Endothelial cell of umbilical vein (primary cell): Measurements from ENCODE around the gene FAM3D. TPM values are rescaled to one million over a fixed set of nuclear protein-coding genes. Genes with fewer than 3 reads are reported as not detected.

Experiments
- BruUV-seq: library from RNA; stranded (reverse); fragments of 400-500 nt; replicated peaks from 2 replicates; lab custom pipeline; 2021; lab: Mats Ljungman, UMichigan
- CTCF ChIA-PET: fragments of 300-600, 350-600 bp; sonication (Branson Sonifier 250); formaldehyde crosslinking; loops from one replicate; lab custom pipeline; 2021; ENCODE audit warnings: antibody characterized with exemption, inconsistent platforms; lab: Charles Lee
- POLR2A ChIA-PET: fragments of 300-600, 350-600 bp; sonication (Branson Sonifier 250); formaldehyde crosslinking; loops from one replicate; lab custom pipeline; 2021; ENCODE audit warnings: antibody characterized with exemption, inconsistent platforms; lab: Charles Lee
- DNase-seq: peaks from one replicate; pipeline ENCODE4 v3.0.0-alpha.2; 2011; ENCODE audit warnings: low read depth, low spot score
- FAIRE-seq: peaks from 2 replicates; lab custom pipeline; 2011; peaks lifted over from hg19 to GRCh38; lab: Jason Lieb, UNC
- H2AFZ ChIP-seq: 2 replicates; pipeline ENCODE4 v1.6.0; 2012; ENCODE audit warnings: low read depth, low read length, control low read depth, inconsistent platforms
- H3K27ac ChIP-seq: 2 replicates; pipeline ENCODE4 v1.5.1; 2011; ENCODE audit warnings: low read depth, mild to moderate bottlenecking, control low read depth, low read length, moderate library complexity; ENCODE audit not compliant: insufficient read depth
- H3K27me3 ChIP-seq, 2 experiments: 2 replicates each; pipeline versions ENCODE4 v1.6.0 to v1.6.1; 2011; ENCODE audit warnings: low read length in 2 of 2, mixed read lengths in 1 of 2; ENCODE audit not compliant: control insufficient read depth in 2 of 2, insufficient read depth in 2 of 2
- H3K36me3 ChIP-seq, 2 experiments: 2 replicates in 1 of 2; 3 replicates in 1 of 2; pipeline ENCODE4 v1.5.1; 2011; ENCODE audit warnings: low read length in 2 of 2, mild to moderate bottlenecking in 1 of 2, moderate library complexity in 1 of 2; ENCODE audit not compliant: control insufficient read depth in 2 of 2, insufficient read depth in 2 of 2; ENCODE audit errors: extremely low read depth in 1 of 2
- H3K4me1 ChIP-seq: 3 replicates; pipeline ENCODE4 v1.5.1; 2011; ENCODE audit warnings: mild to moderate bottlenecking, low read length; ENCODE audit not compliant: control insufficient read depth, insufficient read depth; ENCODE audit errors: extremely low read depth
- H3K4me2 ChIP-seq: 2 replicates; pipeline ENCODE4 v1.6.1; 2011; ENCODE audit warnings: low read length, control low read depth, mixed read lengths; ENCODE audit not compliant: insufficient read depth
- H3K4me3 ChIP-seq, 3 experiments: fragments of 200-600 bp in 1 of 3; sonication (generic), shearing (Covaris generic) in 1 of 3; replicated peaks in 1 of 3; 2 replicates each; pipeline ENCODE4 v1.5.1; 2011 to 2016; ENCODE audit warnings: control low read depth in 3 of 3, low read length in 3 of 3, mild to moderate bottlenecking in 2 of 3, inconsistent platforms in 1 of 3, low read depth in 1 of 3, moderate library complexity in 1 of 3; ENCODE audit not compliant: insufficient read depth in 1 of 3
- H3K79me2 ChIP-seq: 2 replicates; pipeline ENCODE4 v1.6.0; 2012; ENCODE audit warnings: low read length, inconsistent platforms; ENCODE audit not compliant: control insufficient read depth, insufficient read depth
- H3K9ac ChIP-seq: replicated peaks from 2 replicates; pipeline ENCODE3; 2011; ENCODE audit warnings: low read length, control low read depth; ENCODE audit not compliant: insufficient read depth; ENCODE audit errors: extremely low read depth
- H3K9me1 ChIP-seq: replicated peaks from 3 replicates; pipeline ENCODE4 v1.6.0; 2011; ENCODE audit warnings: mild to moderate bottlenecking, low read length; ENCODE audit not compliant: control insufficient read depth, insufficient read depth; ENCODE audit errors: extremely low read depth
- H3K9me3 ChIP-seq: replicated peaks from 2 replicates; pipeline ENCODE4 v1.5.1; 2012; ENCODE audit warnings: low read length, inconsistent platforms; ENCODE audit not compliant: control insufficient read depth, insufficient read depth
- H4K20me1 ChIP-seq: replicated peaks from 2 replicates; pipeline ENCODE3; 2011; ENCODE audit warnings: mild to moderate bottlenecking, low read length; ENCODE audit not compliant: control insufficient read depth, insufficient read depth; ENCODE audit errors: extremely low read depth
- EZH2 ChIP-seq: IDR thresholded peaks from 2 replicates; pipeline ENCODE4 v1.6.1; 2012; ENCODE audit warnings: borderline replicate concordance, low read depth, mild to moderate bottlenecking, moderate library complexity, low read length, inconsistent platforms; ENCODE audit not compliant: severe bottlenecking
- FOS ChIP-seq: IDR thresholded peaks from 2 replicates; pipeline ENCODE4 v1.6.1; 2011; ENCODE audit warnings: mild to moderate bottlenecking, low read length, moderate library complexity, borderline replicate concordance; ENCODE audit not compliant: insufficient read depth
- GATA2 ChIP-seq: IDR thresholded peaks from 2 replicates; pipeline ENCODE4 v1.7.0; 2011; ENCODE audit warnings: low read depth, mild to moderate bottlenecking, moderate library complexity, mixed read lengths, low read length; ENCODE audit not compliant: insufficient read length, insufficient read depth
- JUN ChIP-seq: IDR thresholded peaks from 2 replicates; pipeline ENCODE4 v1.6.1; 2011; ENCODE audit warnings: borderline replicate concordance, low read depth; ENCODE audit not compliant: insufficient read length, insufficient read depth
- MYC ChIP-seq: IDR thresholded peaks from one replicate; pipeline ENCODE4 v1.6.1; 2011; ENCODE audit warnings: mild to moderate bottlenecking, low read depth, low read length
- POLR2A ChIP-seq: IDR thresholded peaks from 2 replicates; pipeline ENCODE4 v1.6.1; 2012; ENCODE audit warnings: low read depth, mild to moderate bottlenecking, control low read depth, low read length
- POLR2AphosphoS5 ChIP-seq: IDR thresholded peaks from 2 replicates; pipeline ENCODE4 v1.6.1; 2012; ENCODE audit warnings: low read depth, mild to moderate bottlenecking, control low read depth, low read length, moderate library complexity; ENCODE audit not compliant: insufficient read depth
- dilution Hi-C: fragments of 300-500 bp; cut with MboI; formaldehyde crosslinking; loops from one replicate; pipeline ENCODE4 v1.15.0; 2019; ENCODE audit warnings: low sequenced_read_pairs; ENCODE audit not compliant: extremely low pct_ligation_motif_present
- intact Hi-C: fragments of 100-400 bp; cut with micrococcal nuclease; formaldehyde crosslinking; loops from one replicate; pipeline ENCODE4 v1.10.0; 2022
- polyA plus RNA-seq, 4 experiments: library from polyadenylated mRNA; depleted of rRNA in 3 of 4; stranded (reverse) in 3 of 4; unstranded in 1 of 4; fragments of >200 nt; gene quantifications; 2 replicates each; pipeline versions ENCODE4 v1.2.1 to v1.2.3, GENCODE V29; 2011 to 2012; ENCODE audit warnings: missing spikeins in 1 of 4
- total RNA-seq: library from RNA; stranded (reverse); gene quantifications from 2 replicates; pipeline ENCODE4 v1.2.3, GENCODE V29; 2021
- TF ChIP-seq, protein P1 (sequence below), 2 donors: IDR thresholded peaks; 1 replicate in 1 of 2; 2 replicates in 1 of 2; pipeline ENCODE4 v1.5.1; 2011; ENCODE audit warnings: low read length in 2 of 2, mild to moderate bottlenecking in 2 of 2, moderate library complexity in 2 of 2, control low read depth in 1 of 2, inconsistent platforms in 1 of 2, low read depth in 1 of 2; ENCODE audit not compliant: insufficient read depth in 1 of 2; ENCODE audit errors: extremely low read depth in 1 of 2
- TF ChIP-seq, protein P2 (sequence below): IDR thresholded peaks from 2 replicates; pipeline ENCODE4 v1.6.1; 2011; ENCODE audit not compliant: insufficient read depth, insufficient read length

The FAM3D gene
- total and polyA plus RNA-seq, 2 donors (not counting 3 experiments of a cell fraction or from before 2014, with no cell fraction given): 0.12 TPM; not detected in 1

DNA sequence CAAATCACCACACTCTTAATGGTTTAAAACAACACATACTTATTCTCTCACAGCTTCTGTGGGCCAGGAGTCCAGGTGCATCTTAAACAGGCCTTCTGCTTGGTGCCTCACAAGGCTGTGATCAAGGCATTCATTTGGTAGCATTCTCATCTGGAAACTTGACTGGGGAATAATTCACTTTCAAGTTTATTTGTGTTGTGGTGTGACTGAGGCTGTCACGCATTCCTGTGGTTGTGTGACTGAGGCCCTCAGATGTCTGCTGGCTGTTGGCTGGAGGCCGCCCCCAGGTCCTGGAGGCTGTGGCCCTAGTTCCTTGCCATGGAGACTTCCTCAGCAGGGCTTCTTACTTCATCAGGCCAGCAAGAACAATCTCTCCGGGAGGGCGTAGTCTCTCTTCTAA lies 16.9 kb upstream of the FAM3D start:
- no peak overlapping the region for H3K4me2 ChIP-seq
- intact Hi-C loops: no loop called here
- ChIA-PET CTCF (no interaction called here), POLR2A (no interaction called here)
- dilution Hi-C loops: no loop called here
- no peaks in the 10 kb centered on the region for H3K4me1 ChIP-seq
- DNase-seq (no peak), FAIRE-seq (no peak)
- no peaks in the 10 kb centered on the region for H3K36me3 ChIP-seq
- no peaks in the 10 kb centered on the region for H3K9me3 ChIP-seq
- H3K27me3 ChIP-seq: no peaks in the 10 kb centered on the region
- H3K9me1 ChIP-seq: no peaks in the 10 kb centered on the region
- H2AFZ ChIP-seq: no peak overlapping the region
- H3K4me3 ChIP-seq: no peak overlapping the region
- H3K27ac ChIP-seq: no peak overlapping the region
- BruUV-seq: no TSS peak
- no peak overlapping the region for H3K9ac ChIP-seq
- no peaks in the 10 kb centered on the region for H3K79me2 ChIP-seq
- no peaks in the 10 kb centered on the region for H4K20me1 ChIP-seq
- TF ChIP-seq MYC: no peak
- TF ChIP-seq GATA2: no peak
- no peak for TF ChIP-seq EZH2
- no peak for TF ChIP-seq JUN
- TF ChIP-seq, protein P1, sequence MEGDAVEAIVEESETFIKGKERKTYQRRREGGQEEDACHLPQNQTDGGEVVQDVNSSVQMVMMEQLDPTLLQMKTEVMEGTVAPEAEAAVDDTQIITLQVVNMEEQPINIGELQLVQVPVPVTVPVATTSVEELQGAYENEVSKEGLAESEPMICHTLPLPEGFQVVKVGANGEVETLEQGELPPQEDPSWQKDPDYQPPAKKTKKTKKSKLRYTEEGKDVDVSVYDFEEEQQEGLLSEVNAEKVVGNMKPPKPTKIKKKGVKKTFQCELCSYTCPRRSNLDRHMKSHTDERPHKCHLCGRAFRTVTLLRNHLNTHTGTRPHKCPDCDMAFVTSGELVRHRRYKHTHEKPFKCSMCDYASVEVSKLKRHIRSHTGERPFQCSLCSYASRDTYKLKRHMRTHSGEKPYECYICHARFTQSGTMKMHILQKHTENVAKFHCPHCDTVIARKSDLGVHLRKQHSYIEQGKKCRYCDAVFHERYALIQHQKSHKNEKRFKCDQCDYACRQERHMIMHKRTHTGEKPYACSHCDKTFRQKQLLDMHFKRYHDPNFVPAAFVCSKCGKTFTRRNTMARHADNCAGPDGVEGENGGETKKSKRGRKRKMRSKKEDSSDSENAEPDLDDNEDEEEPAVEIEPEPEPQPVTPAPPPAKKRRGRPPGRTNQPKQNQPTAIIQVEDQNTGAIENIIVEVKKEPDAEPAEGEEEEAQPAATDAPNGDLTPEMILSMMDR (IDR thresholded peaks at IDR 0.05; ENCODE audit: extremely low read depth in 1 of 2, insufficient read depth in 1 of 2, low read depth in 1 of 2, low read length in 2 of 2): no peak
- no peak for TF ChIP-seq FOS
- no peak for TF ChIP-seq POLR2AphosphoS5
- no peak for TF ChIP-seq POLR2A
- TF ChIP-seq, protein P2, sequence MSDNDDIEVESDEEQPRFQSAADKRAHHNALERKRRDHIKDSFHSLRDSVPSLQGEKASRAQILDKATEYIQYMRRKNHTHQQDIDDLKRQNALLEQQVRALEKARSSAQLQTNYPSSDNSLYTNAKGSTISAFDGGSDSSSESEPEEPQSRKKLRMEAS: no peak
